ENCODE data around the gene CD53. TPM values are rescaled to one million over a fixed set of nuclear protein-coding genes. Genes with fewer than 3 reads are reported as not detected.
"Not testable (repeated sequence)": the region's sequence is repeated elsewhere in the genome, so short reads cannot be mapped to it uniquely, and the experiment has no call there.

CD53 gene
- total RNA-seq, 1 donor from 2014 or later: 13.1 TPM

GRCh38 chr1:110916669-110917306, 43.8 kb downstream of the CD53 start:
- no peak for DNase-seq

- DNase-seq: no peak
Observed at GRCh38 chr1:110918016-110918415, 45.1 kb downstream of the CD53 start.

- DNase-seq: no peak
Observed at GRCh38 chr1:110921953-110922352, 49.0 kb downstream of the CD53 start.

GRCh38 chr1:110927484-110928075, 54.6 kb downstream of the CD53 start:
- DNase-seq: no peak

- DNase-seq: no peak
Observed at GRCh38 chr1:110928191-110928590, 55.2 kb downstream of the CD53 start.

- DNase-seq: no peak
Observed at GRCh38 chr1:110928904-110929303, 56.0 kb downstream of the CD53 start.

GRCh38 chr1:110931097-110931496, 58.1 kb downstream of the CD53 start:
- not testable (repeated sequence) for DNase-seq

- DNase-seq: no peak
Observed at GRCh38 chr1:110936567-110936966, 63.6 kb downstream of the CD53 start.

GRCh38 chr1:110944806-110945205, 71.9 kb downstream of the CD53 start:
- no peak for DNase-seq

- no peak for DNase-seq
Observed at GRCh38 chr1:110945626-110946025, 72.7 kb downstream of the CD53 start.

GRCh38 chr1:110948038-110948810, 75.3 kb downstream of the CD53 start:
- DNase-seq: no peak

Other genes with a start within 250 kb of the CD53 start
- 34.3 TPM for gene KCNA3, start 198.2 kb upstream of the CD53 start, total RNA-seq
- gene LRIF1, start 90.8 kb downstream of the CD53 start, total RNA-seq: 21.1 TPM